HG03097 (cell line): Measurements from ENCODE around the gene TP73.

ENCODE experiments used
- ATAC-seq: cut with Tn5 transposase; IDR thresholded peaks from one replicate; pipeline ENCODE4 v1.9.1; 2021; ENCODE audit not compliant: unreplicated experiment, low FRiP score

The TP73 gene

DNA sequence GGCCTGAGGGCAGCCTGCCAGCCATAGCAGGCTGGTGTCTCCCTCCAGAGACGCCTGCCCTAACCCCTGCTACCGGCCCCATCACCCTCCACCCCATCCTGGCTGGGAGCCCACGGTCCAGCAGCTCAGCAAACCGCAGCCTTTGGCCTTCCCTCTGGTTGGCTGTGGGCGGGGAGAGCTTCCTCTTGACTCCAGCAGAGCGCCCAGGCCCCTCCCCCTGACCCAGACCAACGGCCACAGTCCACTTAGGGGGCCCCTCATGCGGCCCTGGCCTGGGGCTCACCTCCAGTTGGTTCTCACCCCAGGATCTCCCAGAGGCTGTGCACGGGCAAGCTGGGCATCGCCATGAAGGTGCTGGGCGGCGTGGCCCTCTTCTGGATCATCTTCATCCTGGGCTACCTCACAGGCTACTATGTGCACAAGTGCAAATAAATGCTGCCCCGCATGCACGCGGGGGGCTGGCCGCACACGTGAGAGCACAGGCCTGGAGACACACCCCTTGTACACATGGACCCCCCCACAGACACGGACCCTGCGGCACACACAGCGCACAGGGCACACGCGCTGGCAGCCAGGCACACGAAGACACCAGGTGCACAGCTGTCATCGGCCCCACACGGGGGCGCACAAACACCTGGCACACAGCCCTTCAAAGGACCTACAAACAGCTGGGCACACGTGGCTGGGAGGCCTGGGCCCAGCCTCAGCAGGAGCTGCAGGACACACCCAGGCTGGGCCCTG is 123.3 kb downstream of the TP73 start:
- no peak for ATAC-seq

DNA sequence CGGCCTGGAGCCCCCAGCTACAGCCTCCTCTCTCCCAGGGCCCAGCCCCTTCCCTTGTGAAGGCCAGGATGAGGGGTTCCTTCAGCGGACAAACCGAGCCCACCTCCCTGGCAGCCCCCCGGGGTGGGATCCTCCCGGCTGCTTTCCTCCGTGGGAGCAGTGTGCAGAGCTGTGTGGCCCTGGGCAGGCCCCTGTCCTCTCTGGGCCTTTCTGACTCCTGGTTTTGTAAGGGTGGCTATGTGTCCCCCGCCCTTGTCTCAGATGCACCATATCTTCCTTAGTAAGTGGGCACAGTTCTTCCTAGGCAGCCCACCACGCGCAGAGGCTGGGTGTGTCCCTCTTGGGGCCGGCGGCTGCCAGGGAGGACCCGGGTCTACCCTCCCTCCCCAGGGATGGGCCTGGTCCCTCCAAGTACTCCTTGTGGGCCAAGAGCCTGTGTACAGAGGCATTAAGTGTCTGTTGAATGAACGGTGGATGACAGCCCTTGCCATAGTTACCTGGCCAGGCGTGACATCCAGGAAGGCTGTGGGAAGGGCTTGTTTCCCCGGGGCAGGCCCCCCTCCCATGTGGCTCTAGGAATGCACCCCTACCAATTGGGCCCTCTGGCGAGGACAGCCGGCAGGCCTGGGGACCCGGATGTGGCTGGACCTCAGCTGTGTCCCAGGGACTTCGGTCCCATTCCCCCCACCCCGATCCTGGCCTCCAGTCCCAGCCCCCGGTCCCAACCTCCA is 124.1 kb downstream of the TP73 start:
- ATAC-seq = no peak

DNA sequence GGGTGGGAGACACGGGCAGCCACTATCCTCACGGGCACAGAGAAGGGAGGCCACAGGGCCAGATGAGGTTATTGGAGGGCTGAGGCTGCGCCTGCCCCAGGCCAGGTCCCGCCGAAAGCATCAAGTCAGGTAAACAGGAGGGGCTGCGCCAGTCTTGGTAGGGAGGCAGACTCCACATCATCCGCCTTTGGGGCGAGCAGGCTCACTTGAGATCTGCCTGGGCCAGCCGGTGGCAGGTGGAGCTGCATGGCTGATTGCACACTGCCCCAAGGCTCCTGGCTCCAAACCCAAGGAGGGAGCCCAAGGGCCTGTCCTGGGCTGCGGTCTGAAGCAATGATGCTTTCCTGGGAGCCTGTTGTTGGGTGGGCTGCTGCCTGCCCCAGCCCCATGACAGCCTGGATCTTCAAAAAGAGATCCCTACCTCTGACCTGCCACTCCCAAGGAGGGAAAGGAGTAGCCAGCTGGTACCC is 124.8 kb downstream of the TP73 start:
- ATAC-seq = no peak

DNA sequence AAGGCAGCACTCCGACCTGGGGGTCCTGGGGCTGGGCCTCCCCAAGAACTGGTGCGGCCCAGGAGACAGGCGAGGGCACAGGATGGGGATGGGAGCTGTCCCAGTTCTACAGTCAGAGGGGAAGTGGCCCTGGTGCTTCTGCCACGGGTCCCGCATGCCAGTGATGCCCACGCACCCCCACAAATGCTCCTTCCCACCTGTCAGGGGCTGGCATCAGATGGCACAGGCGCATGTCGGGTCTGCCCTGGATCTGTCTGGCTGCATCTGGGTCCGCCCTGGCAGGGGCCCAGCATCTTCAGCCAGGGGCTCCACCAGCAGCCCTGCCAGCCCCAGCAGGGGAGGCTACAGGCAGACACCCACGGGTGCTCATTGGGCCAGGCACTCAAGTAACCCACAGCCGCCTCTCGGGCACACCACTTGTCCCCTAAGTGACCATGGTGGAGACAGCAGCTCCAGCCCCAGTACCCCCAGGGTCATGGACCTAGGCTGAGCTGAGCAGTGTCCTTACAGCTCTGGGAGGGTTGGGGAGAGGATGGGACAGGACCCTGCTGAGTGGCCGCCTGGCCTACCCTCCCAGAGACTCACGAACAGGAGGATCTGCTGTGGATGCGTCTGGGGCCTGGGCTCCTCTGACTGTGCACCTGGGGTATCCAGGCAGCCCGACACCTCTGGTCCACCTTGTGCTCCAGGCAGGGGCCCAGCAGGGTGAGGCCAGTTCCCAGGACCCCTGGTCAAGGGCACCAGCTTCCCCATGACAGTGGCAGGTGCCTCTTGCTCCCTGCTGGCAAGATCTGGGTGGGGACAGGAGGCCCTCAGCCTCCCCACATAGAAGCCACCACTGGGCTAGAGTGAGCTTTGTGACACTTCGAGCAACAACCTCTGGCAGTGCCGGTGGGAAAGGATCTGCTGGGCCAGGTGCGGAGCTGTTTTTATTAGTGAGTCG is 125.6 kb downstream of the TP73 start:
- ATAC-seq = no peak

DNA sequence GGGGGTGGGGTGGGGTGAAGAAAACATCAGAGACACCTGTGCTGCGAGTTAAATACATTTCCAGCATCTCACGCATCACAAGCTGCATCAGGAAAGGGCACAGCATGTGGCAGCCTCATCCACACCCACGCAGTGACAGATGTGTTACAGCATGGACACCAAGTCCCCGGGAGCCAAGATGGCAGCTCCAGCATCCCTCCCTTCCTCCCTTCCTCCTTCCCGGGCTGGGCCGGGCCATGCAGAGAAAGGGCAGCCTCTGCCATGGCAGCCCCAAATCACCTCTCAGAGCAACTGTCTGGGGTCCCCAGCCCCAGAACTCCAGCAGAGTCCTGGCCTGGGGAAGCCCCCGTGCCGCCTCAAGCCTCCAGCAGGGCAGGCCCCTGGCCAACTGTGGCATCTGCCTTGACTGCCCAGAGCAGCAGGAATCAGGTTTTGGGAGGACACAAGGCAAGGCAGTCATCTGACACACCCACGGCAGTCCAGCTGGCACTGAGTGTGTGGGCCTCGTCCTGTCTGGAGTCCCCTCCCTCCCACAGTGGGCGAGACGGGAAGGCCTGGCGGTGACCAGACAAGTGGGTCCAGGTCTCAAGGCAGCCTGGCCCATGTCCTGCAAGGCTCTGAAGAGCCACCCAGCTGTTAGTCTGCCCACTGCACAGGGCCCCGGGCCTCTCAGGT is 126.4 kb downstream of the TP73 start:
- no peak for ATAC-seq

DNA sequence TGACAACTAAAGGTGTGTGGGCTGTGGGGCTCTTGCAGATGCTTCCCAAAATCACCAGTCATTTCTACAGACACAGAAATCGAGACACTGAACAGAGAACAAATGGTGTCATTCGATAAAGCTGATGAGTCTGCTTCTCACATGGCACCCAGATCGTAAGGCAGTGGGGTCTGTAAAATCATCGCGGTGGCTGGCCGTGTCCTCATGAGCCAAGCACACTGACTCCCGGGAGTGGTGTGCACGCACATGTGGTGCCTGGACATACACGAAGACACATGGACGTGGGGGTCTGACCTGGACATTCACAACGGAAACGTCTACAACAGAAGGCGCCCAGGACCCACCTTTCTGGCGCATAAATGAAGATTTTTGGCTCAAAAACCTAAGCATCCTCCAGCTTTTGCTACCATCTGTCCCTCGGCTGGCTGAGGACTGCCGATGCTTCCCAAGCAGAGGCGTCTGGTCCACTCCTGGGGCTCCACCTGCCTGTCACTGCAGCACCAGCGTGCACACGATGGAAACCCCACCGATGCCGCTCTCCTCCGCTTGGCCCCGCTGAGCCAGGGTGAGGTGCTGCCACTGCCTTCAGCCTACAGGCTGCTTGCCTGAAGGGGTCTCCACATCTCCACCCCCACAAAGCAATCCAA is 127.1 kb downstream of the TP73 start:
- ATAC-seq = no peak

DNA sequence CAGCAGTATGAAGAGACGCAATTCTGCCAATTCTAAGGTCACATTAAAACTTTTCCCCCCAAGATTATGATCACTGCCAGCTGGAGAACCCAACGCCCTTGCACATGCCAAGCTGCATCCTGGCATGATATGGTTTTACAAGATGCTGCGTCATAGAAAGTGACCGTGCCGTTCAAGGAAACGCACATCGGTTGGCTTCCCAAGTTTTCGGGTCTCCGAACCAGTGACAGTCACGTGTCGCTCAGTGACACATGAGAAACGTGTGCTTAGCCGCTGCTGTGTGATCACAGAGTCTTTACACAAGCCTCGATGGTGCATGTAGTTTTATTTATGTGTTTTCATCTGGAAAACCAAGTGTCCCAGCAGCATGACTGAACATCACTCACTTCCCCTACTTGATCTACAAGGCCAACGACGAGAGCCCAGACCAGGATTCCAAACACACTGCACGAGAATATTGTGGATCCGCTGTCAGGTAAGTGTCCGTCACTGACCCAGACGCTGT is 127.6 kb downstream of the TP73 start:
- ATAC-seq = no peak

DNA sequence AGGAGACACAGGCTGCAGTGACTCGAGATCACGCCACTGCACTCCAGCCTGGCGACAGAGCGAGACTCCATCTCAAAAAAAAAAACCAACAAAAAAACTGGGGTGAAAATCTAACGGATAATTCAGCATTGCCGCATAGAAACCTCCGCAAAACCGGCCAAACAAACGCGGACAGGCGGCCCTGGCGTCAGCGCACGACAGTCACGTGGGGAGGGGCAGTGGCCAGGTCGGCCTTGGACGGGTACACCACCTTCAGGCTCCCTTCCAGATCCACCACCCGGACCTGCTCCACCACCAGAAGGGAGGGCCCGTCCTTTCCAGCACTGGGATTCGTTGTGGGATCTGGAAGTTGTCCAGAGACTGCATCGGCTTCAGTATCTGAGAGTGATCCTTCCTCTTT is 128.6 kb downstream of the TP73 start:
- ATAC-seq = no peak

DNA sequence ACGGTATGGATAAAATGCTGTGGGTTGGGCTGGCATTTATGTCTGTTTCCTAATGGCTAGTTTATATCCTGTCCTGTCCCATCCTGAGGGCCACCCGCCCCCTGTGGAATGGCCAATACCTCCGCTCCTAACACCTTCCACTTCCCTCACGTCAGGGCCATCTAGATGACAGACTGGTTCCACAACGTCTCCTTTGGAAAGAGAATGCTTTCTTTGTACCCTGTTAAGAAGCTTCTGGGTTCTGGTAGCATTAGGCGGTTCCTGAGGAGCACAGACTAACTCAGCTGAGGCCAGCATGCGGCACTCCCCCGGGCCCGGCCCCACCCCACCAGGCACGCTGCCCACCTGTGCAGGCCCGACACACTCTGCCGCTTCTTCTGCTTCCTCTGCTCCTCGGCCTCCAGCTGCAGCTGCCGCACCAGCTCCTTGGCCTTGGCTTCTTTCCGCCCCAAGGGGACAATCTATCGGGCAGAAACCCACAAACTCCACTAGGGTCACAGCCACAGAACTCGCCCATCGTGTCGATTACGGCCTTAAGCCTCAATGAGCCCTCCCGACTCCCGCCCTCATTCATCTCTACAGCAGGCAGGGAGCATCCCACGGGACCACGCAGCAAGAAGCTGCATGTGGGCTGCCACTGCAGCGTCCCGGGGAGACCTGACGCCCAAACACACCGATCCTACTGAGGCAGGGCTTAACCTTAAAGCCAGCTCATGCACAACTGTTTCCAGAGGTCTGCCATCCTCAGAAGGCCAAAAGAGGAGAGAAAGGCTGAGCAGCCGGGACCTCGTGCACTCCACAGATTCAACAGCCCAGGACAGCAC is 131.5 kb downstream of the TP73 start:
- no peak for ATAC-seq

DNA sequence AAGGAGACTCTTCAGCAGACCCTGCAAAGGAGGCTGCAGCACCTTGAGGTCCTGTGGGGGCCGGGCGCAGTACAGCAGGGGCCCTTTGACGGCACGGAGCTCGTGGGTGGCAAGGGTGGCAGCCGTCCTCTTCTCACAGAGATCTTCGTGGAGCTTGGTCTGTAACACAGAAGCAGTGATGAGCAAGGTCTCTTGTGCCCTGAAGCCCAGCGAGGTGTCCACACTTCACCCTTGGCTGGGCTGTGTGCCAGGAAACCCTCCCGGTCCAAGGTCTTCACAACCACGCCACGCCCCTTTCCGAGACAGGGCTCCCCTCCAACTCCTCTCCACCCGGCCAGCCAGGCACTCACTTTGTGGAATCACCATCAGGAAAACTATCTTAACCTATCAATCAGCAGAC is 132.7 kb downstream of the TP73 start:
- no peak for ATAC-seq

DNA sequence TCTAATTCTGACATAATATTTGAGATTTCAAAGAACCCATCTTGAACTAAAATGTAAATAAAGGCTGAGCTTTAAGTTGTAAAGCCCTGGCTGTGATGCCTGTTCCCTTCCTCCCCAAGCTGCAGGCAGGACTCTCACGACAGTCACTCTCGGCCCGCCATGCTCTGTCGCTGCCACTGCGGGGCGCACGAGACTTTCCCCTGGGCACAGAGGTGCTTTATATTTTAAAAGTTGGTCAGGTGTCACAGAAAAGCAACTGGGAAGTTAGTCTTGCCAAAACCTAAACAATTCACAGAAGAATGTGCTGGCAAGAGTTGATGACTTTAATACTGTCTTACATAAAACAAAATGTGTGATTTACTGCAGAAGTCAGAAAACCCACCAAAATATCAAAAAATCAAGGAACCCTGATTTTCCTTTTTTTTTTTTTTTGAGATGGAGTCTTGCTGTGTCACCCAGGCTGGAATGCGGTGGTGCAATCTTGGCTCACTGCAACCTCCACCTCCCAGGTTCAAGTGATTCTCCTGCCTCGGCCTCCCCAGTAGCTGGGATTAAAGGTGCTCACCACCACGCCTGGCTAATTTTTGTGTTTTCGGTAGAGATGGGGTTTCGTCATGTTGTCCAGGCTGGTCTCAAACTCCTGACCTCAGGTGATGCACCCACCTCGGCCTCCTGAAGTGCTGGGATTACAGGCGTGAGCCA is 133.3 kb downstream of the TP73 start:
- no peak for ATAC-seq
